Muscle layer of colon (tissue), 2 donors: ENCODE results near the gene E2F1.

Experiments used
- H3K27ac ChIP-seq: one replicate; pipeline ENCODE4 v1.7.0; 2013; ENCODE audit warnings: low read depth, mild to moderate bottlenecking, low read length, moderate library complexity
- H3K27me3 ChIP-seq, 2 donors: one replicate each; pipeline ENCODE4 v1.7.0; 2013; ENCODE audit warnings: low read length in 2 of 2, mild to moderate bottlenecking in 2 of 2; ENCODE audit not compliant: insufficient read depth in 2 of 2, control insufficient read depth in 1 of 2
- H3K36me3 ChIP-seq: one replicate; pipeline ENCODE4 v1.7.0; 2013; ENCODE audit warnings: mild to moderate bottlenecking, low read length; ENCODE audit not compliant: insufficient read depth
- H3K4me1 ChIP-seq: one replicate; pipeline ENCODE4 v1.7.0; 2013; ENCODE audit warnings: mild to moderate bottlenecking, low read length; ENCODE audit not compliant: insufficient read depth
- H3K4me3 ChIP-seq, 2 donors: one replicate each; pipeline ENCODE4 v1.7.0; 2013; ENCODE audit warnings: low read length in 2 of 2, low read depth in 1 of 2, mild to moderate bottlenecking in 1 of 2, moderate library complexity in 1 of 2
- H3K9ac ChIP-seq: one replicate; pipeline ENCODE4 v1.7.0; 2013; ENCODE audit warnings: low read length
- H3K9me3 ChIP-seq: one replicate; pipeline ENCODE4 v1.7.0; 2013; ENCODE audit warnings: mild to moderate bottlenecking, low read length
- donor health status: abdominal sarcoma.
- donor health status: Adenocarcinoma of cecum.

E2F1 gene

GRCh38 chr20:33693741-33694638 lies 7.8 kb upstream of the E2F1 start:
- H3K27me3 ChIP-seq, result no peaks in the 10 kb centered on the region
- H3K27ac ChIP-seq, result no peak overlapping the region
- no peaks in the 10 kb centered on the region for H3K9me3 ChIP-seq
- no peak overlapping the region for H3K4me3 ChIP-seq
- no peak overlapping the region for H3K9ac ChIP-seq
- H3K36me3 ChIP-seq, result no peaks in the 10 kb centered on the region
- no peaks in the 10 kb centered on the region for H3K4me1 ChIP-seq

- Histone ChIP-seq H3K4me3 (no peak overlapping the region), H3K36me3 (no peaks in the 10 kb centered on the region), H3K9me3 (no peaks in the 10 kb centered on the region), H3K27me3 (no peaks in the 10 kb centered on the region), H3K9ac (no peak overlapping the region), H3K27ac (no peak overlapping the region), H3K4me1 (no peaks in the 10 kb centered on the region)
These were observed 7.1 kb upstream of the E2F1 start for GRCh38 chr20:33693289-33693688.

GRCh38 chr20:33689973-33690372 lies 3.8 kb upstream of the E2F1 start:
- Histone ChIP-seq H3K27me3 (no peaks in the 10 kb centered on the region), H3K36me3 (no peaks in the 10 kb centered on the region), H3K27ac (no peak overlapping the region), H3K4me3 (no peak overlapping the region), H3K4me1 (peaks cover 11% of the 10 kb centered on the region), H3K9me3 (no peaks in the 10 kb centered on the region), H3K9ac (no peak overlapping the region)

DNA sequence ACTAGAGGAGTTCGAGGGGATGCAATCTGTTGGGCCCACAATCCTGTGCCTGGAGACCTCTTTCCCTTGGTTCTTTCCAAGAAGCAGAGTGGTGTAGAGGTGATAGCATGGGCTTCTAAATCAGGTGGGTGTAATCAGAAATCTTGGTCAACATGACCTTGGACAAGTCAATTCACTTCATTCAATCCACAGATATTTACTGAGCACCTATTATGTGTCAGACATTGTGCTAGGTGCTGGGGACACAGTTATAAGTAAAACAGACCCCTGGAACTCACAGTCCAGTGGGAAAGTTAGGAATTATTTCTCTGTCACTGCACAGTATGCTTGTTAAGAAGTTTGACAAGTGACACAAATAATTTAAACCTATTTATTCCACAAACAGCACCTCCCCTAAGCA lies 3.3 kb upstream of the E2F1 start:
- Histone ChIP-seq H3K9ac (no peak overlapping the region), H3K4me1 (peaks cover 11% of the 10 kb centered on the region), H3K36me3 (no peaks in the 10 kb centered on the region), H3K27ac (no peak overlapping the region), H3K27me3 (no peaks in the 10 kb centered on the region), H3K4me3 (no peak overlapping the region), H3K9me3 (no peaks in the 10 kb centered on the region)

DNA sequence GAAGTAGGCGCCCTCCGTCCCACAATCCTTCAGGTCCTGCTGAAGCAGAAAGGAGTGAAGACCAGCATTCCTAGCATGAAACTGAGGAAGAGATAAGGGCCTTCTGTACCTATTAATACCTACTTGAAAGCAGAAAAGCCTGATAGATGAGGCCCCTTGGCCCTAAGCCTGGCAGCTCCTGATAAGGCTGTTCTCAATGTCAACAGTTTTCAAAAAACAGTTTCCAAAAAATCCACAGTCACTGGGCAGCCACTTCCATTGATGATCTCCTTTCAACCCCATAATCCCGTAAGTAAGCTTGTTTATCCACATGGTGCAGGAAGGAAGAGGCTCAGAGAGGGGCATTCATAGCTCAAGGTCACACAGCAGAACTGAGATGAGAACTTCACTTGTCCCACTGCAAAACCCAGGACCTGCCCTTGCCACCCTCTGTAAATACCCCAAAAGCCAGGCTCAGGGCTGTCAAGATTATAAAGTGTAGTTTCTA lies 2.8 kb upstream of the E2F1 start:
- no peak overlapping the region for H3K27ac ChIP-seq
- peaks cover 11% of the 10 kb centered on the region for H3K4me1 ChIP-seq

GRCh38 chr20:33687993-33688937 lies 2.1 kb upstream of the E2F1 start:
- no peaks in the 10 kb centered on the region for H3K36me3 ChIP-seq
- peaks cover 11% of the 10 kb centered on the region for H3K4me1 ChIP-seq
- no peak overlapping the region for H3K27ac ChIP-seq
- no peak overlapping the region for H3K4me3 ChIP-seq
- no peaks in the 10 kb centered on the region for H3K27me3 ChIP-seq
- H3K9ac ChIP-seq, result no peak overlapping the region
- no peaks in the 10 kb centered on the region for H3K9me3 ChIP-seq

More for the DNA sequence above, 2.8 kb upstream of the E2F1 start:
- H3K9me3 ChIP-seq, result no peaks in the 10 kb centered on the region
- no peaks in the 10 kb centered on the region for H3K27me3 ChIP-seq
- no peaks in the 10 kb centered on the region for H3K36me3 ChIP-seq
- no peak overlapping the region for H3K4me3 ChIP-seq
- H3K9ac ChIP-seq, result no peak overlapping the region

DNA sequence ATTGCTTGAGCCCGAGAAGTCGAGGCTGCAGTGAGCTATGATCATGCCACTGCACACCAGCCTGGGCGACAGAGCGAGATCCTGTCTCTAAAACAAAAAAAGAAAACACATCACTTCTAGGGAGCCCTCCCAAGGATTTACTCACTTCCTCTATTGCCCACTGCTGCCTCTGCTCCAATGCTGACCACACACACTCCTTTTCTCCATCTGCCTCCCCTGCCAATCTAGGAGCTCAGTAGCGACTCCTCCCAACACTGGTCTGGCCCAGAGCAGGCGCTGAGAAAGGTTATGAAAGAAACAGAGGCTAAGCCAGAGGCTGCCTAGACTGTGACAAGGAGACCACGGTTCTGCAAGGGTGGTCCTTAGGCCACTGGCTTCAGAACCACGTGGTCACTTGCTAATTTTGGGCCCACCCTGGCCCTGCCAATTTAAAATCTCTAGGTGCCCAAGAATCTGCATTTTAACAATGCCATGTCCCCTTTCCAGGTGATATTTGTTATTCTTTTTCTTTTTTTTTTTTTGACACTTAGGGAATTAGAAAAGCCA lies 1.3 kb upstream of the E2F1 start:
- Histone ChIP-seq H3K4me1 (peaks cover 11% of the 10 kb centered on the region), H3K36me3 (no peaks in the 10 kb centered on the region), H3K27me3 (no peaks in the 10 kb centered on the region), H3K27ac (no peak overlapping the region), H3K4me3 (no peak overlapping the region), H3K9me3 (no peaks in the 10 kb centered on the region), H3K9ac (no peak overlapping the region)

DNA sequence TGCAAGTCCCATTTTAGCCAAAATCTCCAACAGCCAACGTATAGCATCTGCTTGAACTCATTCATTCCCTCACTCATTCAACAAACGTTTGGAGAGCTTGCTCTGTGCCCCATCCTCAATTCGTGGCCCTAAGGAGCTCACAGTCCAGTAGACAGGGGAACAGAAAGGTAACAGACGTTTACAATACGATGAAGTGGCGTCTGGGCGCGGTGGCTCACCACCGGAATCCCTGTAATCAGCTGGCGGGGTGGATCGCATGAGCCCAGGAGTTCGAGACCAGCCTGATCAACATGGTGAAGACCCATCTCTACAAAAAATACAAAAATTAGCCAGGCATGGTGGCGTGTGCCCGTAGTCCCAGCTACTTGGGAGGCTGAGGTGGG lies 790 bp upstream of the E2F1 start:
- Histone ChIP-seq H3K9ac (no peak overlapping the region), H3K9me3 (no peaks in the 10 kb centered on the region), H3K36me3 (no peaks in the 10 kb centered on the region), H3K4me3 (peak overlapping the region in 1 of 2 donors; percentile 60), H3K4me1 (peaks cover 11% of the 10 kb centered on the region), H3K27ac (peak overlapping the region; percentile 63), H3K27me3 (no peaks in the 10 kb centered on the region)

- H3K27me3 ChIP-seq, result no peaks in the 10 kb centered on the region
- no peak overlapping the region for H3K9ac ChIP-seq
- no peaks in the 10 kb centered on the region for H3K36me3 ChIP-seq
- no peak overlapping the region for H3K4me3 ChIP-seq
- H3K9me3 ChIP-seq, result no peaks in the 10 kb centered on the region
- H3K4me1 ChIP-seq, result peaks cover 11% of the 10 kb centered on the region
- H3K27ac ChIP-seq, result no peak overlapping the region
These were observed 671 bp downstream of the E2F1 start for GRCh38 chr20:33685328-33686099.

DNA sequence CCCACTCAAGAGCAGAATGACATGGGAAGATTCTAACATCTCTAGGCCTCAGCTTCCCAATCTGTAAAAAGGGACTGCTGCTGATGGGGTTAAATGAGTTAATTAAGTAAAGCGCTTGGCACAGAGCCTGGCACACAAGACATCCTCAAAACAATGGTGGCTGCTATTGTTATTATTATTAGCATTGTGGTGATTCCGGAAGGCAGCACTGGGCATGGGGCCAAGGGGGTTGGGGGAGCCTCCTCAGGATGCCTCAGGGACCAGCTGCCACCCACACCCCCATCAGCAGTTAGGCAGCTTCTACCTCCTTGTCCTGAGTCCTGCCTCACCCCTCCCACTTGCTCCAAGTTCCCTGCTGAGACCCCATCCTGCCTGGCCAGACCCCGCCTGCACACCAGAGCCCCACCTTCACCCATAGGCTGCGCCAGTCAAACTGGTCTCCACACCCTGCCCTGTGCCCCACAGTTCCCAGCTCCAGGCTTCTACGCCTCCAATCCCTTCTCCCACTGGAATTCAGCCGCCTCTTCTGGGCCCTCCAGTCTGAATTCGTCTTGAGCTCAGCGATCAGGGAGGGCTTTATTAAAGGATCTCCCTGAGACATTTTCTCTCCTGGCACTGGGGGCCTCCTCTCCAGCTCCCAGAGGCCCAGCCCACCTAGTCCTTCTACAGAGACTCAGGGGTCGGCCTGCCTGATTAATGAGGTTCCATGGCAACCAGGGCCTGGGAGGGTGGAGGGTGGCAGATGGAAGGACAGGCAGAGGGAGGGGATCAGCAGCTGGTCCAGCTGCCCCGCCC lies 1.5 kb downstream of the E2F1 start:
- Histone ChIP-seq H3K4me1 (peaks cover 11% of the 10 kb centered on the region), H3K9ac (no peak overlapping the region), H3K36me3 (no peaks in the 10 kb centered on the region), H3K27ac (no peak overlapping the region), H3K4me3 (no peak overlapping the region), H3K27me3 (no peaks in the 10 kb centered on the region), H3K9me3 (no peaks in the 10 kb centered on the region)
